GM12872 (cell line): Measurements from ENCODE around the gene NHS.

Source experiments
- TF ChIP-seq, protein P1 (sequence below): IDR thresholded peaks from 3 replicates; pipeline ENCODE4 v1.5.1; 2011; ENCODE audit warnings: low read depth, mild to moderate bottlenecking, low read length, moderate library complexity; ENCODE audit not compliant: insufficient read depth

NHS gene

DNA sequence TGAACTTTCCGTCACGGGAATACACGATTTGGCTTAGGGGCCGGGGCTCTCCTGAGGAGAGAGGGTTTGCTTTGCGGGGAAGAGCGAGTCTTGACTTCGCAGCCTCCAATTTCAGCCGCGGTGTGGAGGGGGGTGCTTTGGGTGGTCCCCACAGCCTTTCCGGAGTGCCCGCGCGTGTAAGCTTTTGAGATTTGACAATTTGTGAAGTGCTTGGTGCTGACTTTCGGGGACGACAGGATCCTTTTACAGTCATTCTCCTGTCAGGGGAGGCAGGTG is 362.6 kb downstream of the NHS start:
- TF ChIP-seq, protein P1, sequence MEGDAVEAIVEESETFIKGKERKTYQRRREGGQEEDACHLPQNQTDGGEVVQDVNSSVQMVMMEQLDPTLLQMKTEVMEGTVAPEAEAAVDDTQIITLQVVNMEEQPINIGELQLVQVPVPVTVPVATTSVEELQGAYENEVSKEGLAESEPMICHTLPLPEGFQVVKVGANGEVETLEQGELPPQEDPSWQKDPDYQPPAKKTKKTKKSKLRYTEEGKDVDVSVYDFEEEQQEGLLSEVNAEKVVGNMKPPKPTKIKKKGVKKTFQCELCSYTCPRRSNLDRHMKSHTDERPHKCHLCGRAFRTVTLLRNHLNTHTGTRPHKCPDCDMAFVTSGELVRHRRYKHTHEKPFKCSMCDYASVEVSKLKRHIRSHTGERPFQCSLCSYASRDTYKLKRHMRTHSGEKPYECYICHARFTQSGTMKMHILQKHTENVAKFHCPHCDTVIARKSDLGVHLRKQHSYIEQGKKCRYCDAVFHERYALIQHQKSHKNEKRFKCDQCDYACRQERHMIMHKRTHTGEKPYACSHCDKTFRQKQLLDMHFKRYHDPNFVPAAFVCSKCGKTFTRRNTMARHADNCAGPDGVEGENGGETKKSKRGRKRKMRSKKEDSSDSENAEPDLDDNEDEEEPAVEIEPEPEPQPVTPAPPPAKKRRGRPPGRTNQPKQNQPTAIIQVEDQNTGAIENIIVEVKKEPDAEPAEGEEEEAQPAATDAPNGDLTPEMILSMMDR, result no peak

DNA sequence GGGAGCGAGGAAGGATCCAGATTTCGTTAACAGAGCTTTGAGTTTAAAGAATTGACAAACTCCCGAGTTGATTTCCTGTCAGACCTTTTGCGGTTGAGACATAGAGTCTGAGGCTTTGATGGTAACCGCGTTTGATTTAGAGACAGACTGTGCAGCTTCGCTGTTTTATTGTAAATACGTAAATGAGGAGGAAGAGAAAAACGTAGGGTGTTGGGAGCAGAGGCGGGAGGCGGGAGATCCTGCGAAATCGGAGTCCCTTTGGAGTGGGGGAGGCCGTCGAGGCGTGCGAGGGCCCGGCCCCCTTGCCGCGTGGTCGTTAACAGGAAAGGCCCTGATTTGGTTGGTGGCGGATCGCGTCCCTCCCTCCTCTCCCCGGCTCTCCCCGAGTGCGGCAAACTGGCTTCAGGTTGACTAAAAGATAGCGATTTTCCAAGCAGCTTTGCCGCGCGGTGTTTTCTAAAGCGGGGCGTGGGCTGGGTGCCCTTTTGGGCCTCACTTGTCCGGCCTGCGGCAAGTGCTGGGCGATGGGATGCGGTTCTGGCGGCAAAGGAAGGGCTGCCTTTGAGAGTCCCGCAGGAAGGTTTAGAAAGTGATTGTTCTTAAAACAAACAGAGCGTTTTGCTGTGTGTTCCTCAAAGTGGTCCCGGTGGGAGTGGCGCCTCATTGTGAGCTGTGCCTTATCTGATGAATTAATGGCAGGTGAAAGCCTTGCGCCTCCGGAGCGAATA is 363.1 kb downstream of the NHS start:
- TF ChIP-seq, protein P1, result no peak

DNA sequence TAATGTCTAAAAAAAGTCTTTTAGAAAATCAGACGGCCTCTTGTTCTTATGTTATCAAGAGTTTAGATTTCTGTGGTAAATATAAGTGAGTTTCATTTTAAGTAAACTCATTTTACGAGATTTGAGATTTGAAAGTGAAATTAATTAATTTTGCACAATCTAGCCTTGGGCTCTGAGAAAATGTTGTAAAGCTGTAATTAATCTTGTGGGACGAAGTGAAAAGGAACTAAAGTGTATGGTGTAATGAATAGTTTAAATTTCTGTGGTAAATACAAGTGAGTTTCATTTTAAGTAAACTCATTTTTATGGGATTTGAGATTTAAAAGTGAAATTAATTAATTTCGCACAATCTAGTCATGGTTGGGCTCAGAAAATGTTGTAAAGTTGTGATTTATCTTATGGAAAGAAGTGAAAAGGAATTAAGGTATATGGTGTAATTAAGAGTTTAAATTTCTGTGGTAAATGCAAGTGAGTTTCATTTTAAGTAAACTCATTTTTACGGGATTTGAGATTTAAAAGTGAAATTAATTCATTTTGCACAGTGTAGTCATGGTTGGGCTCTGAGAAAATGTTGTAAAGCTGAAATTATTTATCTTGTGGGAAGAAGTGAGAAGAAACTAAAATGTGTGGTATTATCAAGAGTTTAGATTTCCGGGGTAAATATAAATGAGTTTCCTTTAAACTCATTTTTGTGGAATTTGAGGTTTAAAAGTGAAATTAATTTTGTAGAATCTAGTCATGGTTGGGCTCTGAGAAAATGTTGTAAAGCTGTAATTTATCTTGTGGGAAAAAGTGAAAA is 363.9 kb downstream of the NHS start:
- TF ChIP-seq, protein P1, result no peak

DNA sequence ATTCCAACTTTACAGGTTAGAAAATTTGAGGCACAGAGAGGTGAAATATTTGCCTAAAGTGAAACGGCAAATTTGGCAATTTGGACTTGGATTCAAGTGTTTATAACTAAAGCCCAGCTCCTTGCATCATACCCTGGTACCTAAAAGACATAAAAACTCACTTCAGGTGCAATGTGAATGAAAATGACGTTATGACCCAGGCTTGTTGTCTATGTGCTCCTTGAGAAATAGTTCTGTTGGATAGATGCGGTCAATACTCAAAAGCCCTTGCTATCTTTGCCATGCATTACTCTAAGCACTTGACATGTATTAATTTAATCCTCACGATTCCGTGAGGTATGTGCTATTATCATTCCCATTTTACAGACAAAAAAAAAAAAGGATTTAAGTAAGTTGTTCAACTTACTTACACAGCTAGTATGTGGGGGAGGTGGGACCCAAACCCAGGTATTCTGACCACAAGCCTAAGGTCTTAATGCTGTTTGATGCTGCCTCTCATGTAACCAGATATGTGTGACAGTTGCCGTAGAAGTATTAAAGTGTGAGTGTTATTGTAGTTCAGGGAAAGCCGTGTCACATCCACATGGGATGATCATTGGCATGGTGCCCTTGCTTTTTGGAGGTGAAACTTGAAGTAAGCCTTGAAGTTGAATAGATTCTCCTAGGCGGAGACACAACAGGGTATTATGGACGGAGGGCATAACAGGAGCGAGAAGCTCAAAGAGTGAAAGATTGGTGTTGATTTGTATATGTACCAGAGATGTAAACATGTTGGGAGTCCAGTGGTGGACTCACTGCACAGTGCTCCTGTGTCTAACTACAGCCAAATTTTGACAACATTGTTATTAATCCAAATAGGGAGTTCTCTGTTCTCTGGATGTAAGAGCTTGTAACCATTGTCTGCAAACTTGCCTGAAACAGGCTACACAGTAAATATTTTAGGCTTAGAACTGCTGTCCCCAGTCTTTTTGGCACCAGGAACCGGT is 365.4 kb downstream of the NHS start:
- TF ChIP-seq, protein P1, result no peak

DNA sequence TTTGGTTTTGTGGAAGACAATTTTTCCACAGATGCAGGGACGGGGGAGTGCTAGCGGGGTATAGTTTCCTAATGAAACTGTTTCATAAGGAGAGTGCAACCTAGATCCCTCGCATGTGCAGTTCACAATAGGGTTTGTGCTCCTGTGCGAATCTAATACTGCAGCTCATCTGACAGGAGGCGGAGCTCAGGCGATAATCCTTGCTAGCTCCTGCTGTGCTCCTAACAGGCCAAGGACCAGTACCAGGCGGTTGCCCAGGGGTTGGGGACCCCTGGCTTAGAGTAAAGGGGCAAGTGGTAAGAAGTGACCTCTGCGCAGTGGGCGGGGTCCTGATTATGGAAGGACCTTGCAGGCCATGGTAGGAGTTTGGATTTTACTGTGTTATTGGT is 366.1 kb downstream of the NHS start:
- TF ChIP-seq, protein P1, result no peak

DNA sequence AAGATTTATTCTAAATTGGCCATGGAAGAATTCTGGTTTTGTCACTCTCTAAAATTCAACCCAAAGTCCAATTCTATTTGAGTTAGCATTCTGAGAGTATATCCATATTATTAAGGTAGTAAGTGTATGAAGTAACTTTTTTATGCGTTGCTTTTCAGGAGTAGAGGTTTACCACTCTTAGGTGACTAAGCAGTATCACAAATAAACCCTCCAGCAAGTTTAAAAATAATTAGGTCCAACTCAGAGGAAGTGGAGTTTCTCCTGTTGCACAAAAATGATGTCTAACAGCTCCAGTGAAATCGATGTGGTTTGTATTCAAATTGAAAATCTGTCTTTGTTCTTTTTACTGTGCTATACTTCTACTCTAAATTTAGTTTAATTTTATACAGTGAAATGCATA is 368.9 kb downstream of the NHS start:
- TF ChIP-seq, protein P1, result no peak
